Kidney (tissue), 14 donors: ENCODE results near the gene MREG. TPM values are rescaled to one million over a fixed set of nuclear protein-coding genes. Genes with fewer than 3 reads are reported as not detected.

Source experiments
- DNase-seq, 5 donors: peaks; one replicate each; pipeline ENCODE4 v3.0.0-alpha.2; 2013 to 2020
- FAIRE-seq: peaks from 2 replicates; lab custom pipeline; 2012; peaks lifted over from hg19 to GRCh38; lab: Jason Lieb, UNC
- H3K27ac ChIP-seq, 2 donors: one replicate each; pipeline ENCODE4 v1.7.0; 2013; ENCODE audit warnings: low read depth in 2 of 2, low read length in 2 of 2, inconsistent platforms in 1 of 2
- H3K27me3 ChIP-seq: one replicate; pipeline ENCODE4 v1.7.1; 2013; ENCODE audit warnings: low read length, inconsistent platforms; ENCODE audit not compliant: control insufficient read depth, insufficient read depth
- H3K36me3 ChIP-seq, 3 donors: one replicate each; pipeline versions ENCODE4 v1.7.0 to v1.7.1; 2013; ENCODE audit warnings: low read length in 3 of 3, control low read depth in 1 of 3, inconsistent platforms in 1 of 3; ENCODE audit not compliant: insufficient read depth in 3 of 3, control insufficient read depth in 2 of 3
- H3K4me1 ChIP-seq, 3 donors: one replicate each; pipeline versions ENCODE4 v1.7.0 to v1.7.1; 2013; ENCODE audit warnings: low read length in 3 of 3, inconsistent platforms in 1 of 3, low read depth in 1 of 3; ENCODE audit not compliant: control insufficient read depth in 2 of 3, insufficient read depth in 2 of 3
- H3K4me3 ChIP-seq, 3 donors: one replicate each; pipeline versions ENCODE4 v1.7.0 to v1.8.1; 2013; ENCODE audit warnings: low read length in 3 of 3, control low read depth in 1 of 3, inconsistent platforms in 1 of 3
- H3K9ac ChIP-seq, 3 donors: one replicate each; pipeline versions ENCODE4 v1.7.0 to v1.7.1; 2013; ENCODE audit warnings: low read length in 3 of 3, control low read depth in 1 of 3, inconsistent platforms in 1 of 3
- H3K9me3 ChIP-seq, 3 donors: one replicate each; pipeline versions ENCODE4 v1.7.0 to v1.7.1; 2013; ENCODE audit warnings: low read length in 3 of 3, control low read depth in 1 of 3, inconsistent platforms in 1 of 3; ENCODE audit not compliant: control insufficient read depth in 2 of 3, insufficient read depth in 1 of 3
- CTCF ChIP-seq: IDR thresholded peaks from 3 replicates; pipeline ENCODE4 v1.5.1; 2012; ENCODE audit warnings: mild to moderate bottlenecking, moderate library complexity, borderline replicate concordance; ENCODE audit not compliant: insufficient read depth; ENCODE audit errors: extremely low read depth
- intact Hi-C: fragments of 100-400 bp; cut with DNase I; formaldehyde crosslinking; loops from one replicate; pipeline ENCODE4 v1.11.1; 2022
- polyA plus RNA-seq: library from polyadenylated mRNA; stranded (reverse); fragments of 350-450 nt; fragmentation: Illumina TruSeq; extraction: RNeasy Lipid Tissue Mini Kit (QIAGEN cat#74804); gene quantifications from one replicate; pipeline ENCODE4 v1.2.3, GENCODE V29; 2014; ENCODE audit warnings: low read depth, low replicate concordance; ENCODE audit not compliant: insufficient read depth
- total RNA-seq: library from RNA; stranded (reverse); fragmentation: NEBNext Ultra II Directional; extraction: Animal tissue kit (Norgen Biotek cat#: 25700); gene quantifications from one replicate; pipeline ENCODE4 v1.2.1, GENCODE V29; 2021
- donor health status: control.
- donor health status: control.
- donor health status: control.
- donor health status: control.
- donor health status: control.
- donor health status: DM: yes; HTN: yes; CAD: no.
- donor health status: Normal renal cell carcinoma (clear cell type).

The MREG gene
- total and polyA plus RNA-seq, 2 donors from 2014 or later, result 3.6 to 16.7 TPM

GRCh38 chr2:215942194-215942593 lies 71.2 kb downstream of the MREG start:
- FAIRE-seq (no peak), DNase-seq (no peak)
- Histone ChIP-seq H3K27ac (no peak overlapping the region), H3K27me3 (no peaks in the 10 kb centered on the region), H3K4me1 (no peaks in the 10 kb centered on the region), H3K9me3 (no peaks in the 10 kb centered on the region), H3K4me3 (no peak overlapping the region), H3K36me3 (peaks cover 0 to 15% (median 5%) of the 10 kb centered on the region in 3 donors), H3K9ac (no peak overlapping the region)
- intact Hi-C loops, result no loop called here
- TF ChIP-seq CTCF, result no peak

DNA sequence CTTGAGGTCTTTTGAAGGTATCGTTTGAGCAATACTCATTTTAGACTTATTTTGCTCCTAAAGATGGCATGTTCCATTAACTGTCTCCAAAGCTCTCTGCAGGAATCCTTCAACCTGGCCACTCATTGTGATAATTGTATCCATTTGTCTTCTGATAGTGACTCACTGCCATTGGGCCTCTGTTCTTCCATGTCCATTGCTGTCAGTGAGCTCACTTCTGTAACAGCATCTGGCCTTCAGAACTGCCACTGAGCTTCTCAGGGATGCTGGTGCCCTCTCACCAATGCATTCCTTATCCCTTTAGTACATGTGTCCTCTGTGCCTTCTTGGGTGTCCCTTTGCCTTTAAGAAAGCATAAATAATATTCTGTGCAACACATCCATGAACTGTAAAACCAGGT lies 71.6 kb downstream of the MREG start:
- intact Hi-C loops, result no loop called here
- no peak for TF ChIP-seq CTCF
- Histone ChIP-seq H3K4me3 (no peak overlapping the region), H3K9ac (no peak overlapping the region), H3K4me1 (no peaks in the 10 kb centered on the region), H3K27me3 (no peaks in the 10 kb centered on the region), H3K27ac (no peak overlapping the region), H3K9me3 (no peaks in the 10 kb centered on the region), H3K36me3 (peaks cover 0 to 14% (median 5%) of the 10 kb centered on the region in 3 donors)
- FAIRE-seq (no peak), DNase-seq (no peak)

DNA sequence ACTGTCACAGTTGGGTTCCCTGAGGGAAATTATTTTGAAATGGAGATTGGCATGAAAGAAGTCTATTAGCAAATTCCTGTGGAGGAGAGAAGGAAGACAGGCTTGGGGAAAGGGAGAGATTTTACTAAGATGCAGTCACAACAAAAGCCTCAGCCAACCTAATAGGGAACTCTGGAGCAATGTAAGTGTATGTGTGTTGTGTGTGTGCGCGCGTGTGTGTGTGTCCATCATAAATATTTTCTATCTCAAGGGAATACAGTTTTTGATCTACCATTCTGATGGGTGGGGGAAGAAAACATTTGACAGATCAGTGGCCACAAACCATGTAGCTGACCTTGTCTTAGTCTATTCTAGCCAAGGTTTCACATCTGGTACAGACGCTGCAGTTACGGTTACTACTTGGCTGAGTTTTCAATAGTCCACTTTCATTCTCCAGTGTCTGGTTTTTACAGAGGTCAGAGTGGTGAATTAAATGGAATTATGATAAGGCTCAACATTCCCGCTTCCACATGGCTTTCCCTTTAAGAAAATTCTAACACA lies 72.6 kb downstream of the MREG start:
- no peak for FAIRE-seq
- DNase-seq, result no peak
- intact Hi-C loops, result no loop called here
- no peak overlapping the region for H3K27ac ChIP-seq
- no peak overlapping the region for H3K4me3 ChIP-seq
- H3K9ac ChIP-seq, result no peak overlapping the region
- peaks cover 0 to 6% (median 5%) of the 10 kb centered on the region in 3 donors for H3K36me3 ChIP-seq
- no peaks in the 10 kb centered on the region for H3K27me3 ChIP-seq
- H3K9me3 ChIP-seq, result no peaks in the 10 kb centered on the region
- H3K4me1 ChIP-seq, result no peaks in the 10 kb centered on the region
- no peak for TF ChIP-seq CTCF

DNA sequence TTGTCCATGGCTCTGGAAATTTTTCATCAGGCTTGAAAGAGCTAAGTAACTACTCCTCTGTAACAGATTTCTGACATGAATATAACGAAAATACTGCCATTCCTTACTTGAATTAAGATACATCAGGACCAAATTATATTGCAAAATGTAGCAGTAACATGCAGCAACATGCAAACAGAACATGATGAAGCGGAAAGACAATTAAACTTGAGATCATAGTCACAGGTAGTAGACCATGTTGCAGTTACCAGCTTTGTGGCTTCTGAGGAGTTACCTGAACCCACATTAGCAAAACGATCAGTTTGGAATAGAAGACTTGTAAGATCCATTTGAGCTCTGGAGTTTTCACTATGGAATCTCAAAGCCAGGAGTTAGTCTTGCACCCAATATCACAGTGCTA lies 76.2 kb downstream of the MREG start:
- Histone ChIP-seq H3K4me3 (no peak overlapping the region), H3K27ac (no peak overlapping the region), H3K9me3 (no peaks in the 10 kb centered on the region), H3K27me3 (no peaks in the 10 kb centered on the region), H3K4me1 (no peaks in the 10 kb centered on the region), H3K36me3 (peaks cover 0 to 3% (median 2%) of the 10 kb centered on the region in 3 donors), H3K9ac (no peak overlapping the region)
- no peak for TF ChIP-seq CTCF
- FAIRE-seq, result no peak
- DNase-seq, result no peak
- intact Hi-C loops, result no loop called here
